Effector memory CD8-positive, alpha-beta T cell (primary cell): ENCODE results near the gene MINDY1.

Source experiments
- ATAC-seq: fragments of 150-1000 bp; cut with Tn5 transposase; replicated peaks from 2 replicates; pipeline ENCODE4 v1.10.0; 2021; ENCODE audit warnings: mild to moderate bottlenecking, moderate library complexity
- DNase-seq, 3 experiments: peaks; one replicate each; pipeline ENCODE4 v3.0.0; 2021
- H3K27ac Mint-ChIP-seq, 2 donors: one replicate each; pipeline ENCODE4 v1.8.0; 2022; ENCODE audit warnings: mild to moderate bottlenecking in 2 of 2, mixed read lengths in 2 of 2, moderate library complexity in 2 of 2
- H3K27me3 Mint-ChIP-seq, 2 donors: one replicate each; pipeline ENCODE4 v1.8.0; 2022; ENCODE audit warnings: mixed read lengths in 2 of 2
- H3K36me3 Mint-ChIP-seq: one replicate; pipeline ENCODE4 v1.8.0; 2022; ENCODE audit warnings: mild to moderate bottlenecking, moderate library complexity, mixed read lengths; ENCODE audit not compliant: insufficient read depth
- H3K4me1 Mint-ChIP-seq, 2 donors: one replicate each; pipeline ENCODE4 v1.8.0; 2022; ENCODE audit warnings: low read depth in 2 of 2, mixed read lengths in 2 of 2
- H3K4me3 Mint-ChIP-seq, 2 donors: one replicate each; pipeline ENCODE4 v1.8.0; 2022; ENCODE audit warnings: mild to moderate bottlenecking in 2 of 2, mixed read lengths in 2 of 2, moderate library complexity in 2 of 2
- H3K9me3 Mint-ChIP-seq, 2 donors: one replicate each; pipeline ENCODE4 v1.8.0; 2022; ENCODE audit warnings: mixed read lengths in 2 of 2
- total RNA-seq, 9 experiments: gene quantifications; one replicate each; lab custom pipeline; 2026; lab: John Stamatoyannopoulos, UW

The MINDY1 gene, protein sequence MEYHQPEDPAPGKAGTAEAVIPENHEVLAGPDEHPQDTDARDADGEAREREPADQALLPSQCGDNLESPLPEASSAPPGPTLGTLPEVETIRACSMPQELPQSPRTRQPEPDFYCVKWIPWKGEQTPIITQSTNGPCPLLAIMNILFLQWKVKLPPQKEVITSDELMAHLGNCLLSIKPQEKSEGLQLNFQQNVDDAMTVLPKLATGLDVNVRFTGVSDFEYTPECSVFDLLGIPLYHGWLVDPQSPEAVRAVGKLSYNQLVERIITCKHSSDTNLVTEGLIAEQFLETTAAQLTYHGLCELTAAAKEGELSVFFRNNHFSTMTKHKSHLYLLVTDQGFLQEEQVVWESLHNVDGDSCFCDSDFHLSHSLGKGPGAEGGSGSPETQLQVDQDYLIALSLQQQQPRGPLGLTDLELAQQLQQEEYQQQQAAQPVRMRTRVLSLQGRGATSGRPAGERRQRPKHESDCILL
- 1.9 to 8.6 (median 5.4) reads per million in 9 experiments for total RNA-seq

GRCh38 chr1:151006327-151007052 lies at the start of gene MINDY1:
Gene MINDY1, minus strand, starts transcription at chr1:151006902. Its CDS starts 4,285 bp downstream, at chr1:151002617.
- Mint-ChIP-seq H3K9me3 (no peaks in the 10 kb centered on the region), H3K27me3 (no peaks in the 10 kb centered on the region), H3K27ac (peak within 1 kb of the TSS; percentile 99), H3K36me3 (peaks cover 26% of the 10 kb centered on the region), H3K4me1 (peaks cover 46 to 50% of the 10 kb centered on the region in 2 donors), H3K4me3 (peak within 1 kb of the TSS; percentile 97 to 100)
- no peak for DNase-seq
- no peak for ATAC-seq

DNA sequence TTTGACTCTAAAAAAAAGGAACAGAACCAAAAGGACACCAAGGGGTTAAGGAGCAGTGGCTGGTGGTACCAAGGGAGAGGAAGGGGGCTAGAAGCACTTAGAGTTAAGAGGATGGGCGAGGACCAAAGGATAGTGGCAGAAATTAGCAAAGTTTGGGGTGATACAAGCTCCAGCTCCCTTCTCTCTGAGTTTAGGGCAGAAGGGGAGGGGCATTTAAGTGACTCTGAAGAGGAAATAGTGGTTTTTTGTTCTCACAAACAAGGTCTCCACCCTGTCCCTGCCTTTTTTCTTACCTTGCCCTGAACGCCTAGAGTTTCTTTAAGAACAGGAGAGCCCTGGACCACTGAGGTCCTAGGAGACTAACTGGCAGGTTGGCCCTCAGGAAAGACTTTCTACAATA lies 49.4 kb upstream of the MINDY1 start:
- Mint-ChIP-seq H3K4me1 (peaks cover 56 to 62% of the 10 kb centered on the region in 2 donors), H3K27ac (peak overlapping the region; percentile 97 to 98), H3K4me3 (peak overlapping the region; percentile 95 to 97), H3K9me3 (no peaks in the 10 kb centered on the region), H3K27me3 (no peaks in the 10 kb centered on the region), H3K36me3 (peaks cover 86% of the 10 kb centered on the region)
- peak; percentile 30 for ATAC-seq
- DNase-seq, result peak; percentile 24 to 35 (median 29)

- Mint-ChIP-seq H3K4me1 (peaks cover 52 to 62% of the 10 kb centered on the region in 2 donors), H3K9me3 (no peaks in the 10 kb centered on the region), H3K36me3 (peaks cover 91% of the 10 kb centered on the region)
Measured at GRCh38 chr1:151055581-151055980, 48.9 kb upstream of the MINDY1 start.

DNA sequence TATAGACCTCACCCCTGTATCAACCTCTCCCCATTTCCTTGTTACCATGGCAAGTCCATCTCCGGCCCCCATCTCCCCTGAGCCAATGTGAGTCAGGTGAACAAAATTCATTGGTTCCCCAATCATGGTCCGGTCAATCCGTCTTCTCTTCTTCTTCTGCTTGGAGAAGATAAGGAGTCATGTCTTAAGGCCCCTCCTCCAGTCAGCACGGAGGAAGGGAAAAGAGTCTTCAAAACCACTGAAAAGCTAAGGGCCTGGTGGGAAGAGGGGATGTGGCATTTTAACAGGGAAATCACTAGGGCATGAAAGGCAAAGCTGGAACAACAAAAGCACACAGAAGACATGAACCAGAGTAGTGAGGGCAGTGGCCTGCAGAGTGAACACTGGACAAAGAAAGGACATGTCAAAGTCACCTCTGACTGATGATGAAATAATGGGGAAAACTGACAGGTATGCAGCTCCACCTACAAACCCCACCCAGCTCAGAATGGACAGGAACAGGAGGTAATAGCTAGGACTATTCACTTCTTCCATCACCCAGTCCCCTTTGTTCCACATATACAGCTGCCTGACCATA lies 48.4 kb upstream of the MINDY1 start:
- no peaks in the 10 kb centered on the region for H3K9me3 Mint-ChIP-seq
- peak overlapping the region; percentile 97 to 98 for H3K27ac Mint-ChIP-seq
- DNase-seq, result no peak
- no peaks in the 10 kb centered on the region for H3K27me3 Mint-ChIP-seq
- H3K4me1 Mint-ChIP-seq, result peaks cover 47 to 60% of the 10 kb centered on the region in 2 donors
- no peak for ATAC-seq
- H3K4me3 Mint-ChIP-seq, result peak overlapping the region; percentile 95 to 97
- H3K36me3 Mint-ChIP-seq, result peaks cover 96% of the 10 kb centered on the region

More at GRCh38 chr1:151055581-151055980, 48.9 kb upstream of the MINDY1 start:
- H3K4me3 Mint-ChIP-seq, result peak overlapping the region; percentile 95 to 97
- H3K27me3 Mint-ChIP-seq, result no peaks in the 10 kb centered on the region
- no peak for ATAC-seq
- peak overlapping the region; percentile 97 to 98 for H3K27ac Mint-ChIP-seq
- no peak for DNase-seq

DNA sequence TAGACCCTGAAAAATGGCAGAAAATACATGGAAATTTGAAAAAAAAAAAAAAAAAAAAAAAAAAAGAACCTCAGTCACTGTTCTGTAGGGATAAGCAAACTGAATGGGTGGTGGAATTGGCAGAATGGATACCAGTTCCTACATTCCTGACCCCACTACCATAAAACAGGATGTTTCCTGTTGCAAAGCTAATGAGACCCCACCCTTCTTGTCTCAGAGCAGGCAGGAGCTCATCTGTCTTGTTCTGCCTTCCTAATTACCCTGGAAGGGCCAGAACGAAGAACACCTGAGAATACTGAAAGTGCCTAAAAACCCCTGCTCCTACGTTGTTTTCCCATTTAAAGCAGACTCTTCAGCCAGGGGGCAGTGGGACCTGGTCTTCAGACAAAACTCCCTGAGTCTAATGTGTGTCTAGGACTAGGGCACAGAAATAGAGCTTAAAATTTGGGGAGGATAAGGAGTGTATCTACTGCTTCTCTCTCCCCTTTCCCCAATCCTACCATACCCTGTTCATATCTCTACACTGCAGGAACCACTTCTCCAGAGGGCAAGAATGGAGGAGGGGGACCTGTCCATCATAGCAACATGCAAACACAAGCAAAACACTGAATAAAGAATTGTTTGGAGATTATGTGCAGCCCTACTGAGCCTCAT lies 44.8 kb upstream of the MINDY1 start:
- Mint-ChIP-seq H3K27ac (peak overlapping the region; percentile 79 to 86), H3K9me3 (no peaks in the 10 kb centered on the region), H3K4me3 (no peak overlapping the region), H3K27me3 (no peaks in the 10 kb centered on the region), H3K4me1 (peaks cover 47 to 66% of the 10 kb centered on the region in 2 donors), H3K36me3 (peaks cover 79% of the 10 kb centered on the region)
- DNase-seq, result no peak
- ATAC-seq, result no peak

- ATAC-seq, result no peak
- Mint-ChIP-seq H3K27ac (peak overlapping the region; percentile 49 to 96), H3K27me3 (no peaks in the 10 kb centered on the region), H3K4me3 (peak overlapping the region; percentile 94 to 96), H3K9me3 (no peaks in the 10 kb centered on the region), H3K4me1 (peaks cover 36 to 54% of the 10 kb centered on the region in 2 donors), H3K36me3 (peaks cover 66% of the 10 kb centered on the region)
- DNase-seq, result no peak
Measured at GRCh38 chr1:151050051-151050688, 43.5 kb upstream of the MINDY1 start.

DNA sequence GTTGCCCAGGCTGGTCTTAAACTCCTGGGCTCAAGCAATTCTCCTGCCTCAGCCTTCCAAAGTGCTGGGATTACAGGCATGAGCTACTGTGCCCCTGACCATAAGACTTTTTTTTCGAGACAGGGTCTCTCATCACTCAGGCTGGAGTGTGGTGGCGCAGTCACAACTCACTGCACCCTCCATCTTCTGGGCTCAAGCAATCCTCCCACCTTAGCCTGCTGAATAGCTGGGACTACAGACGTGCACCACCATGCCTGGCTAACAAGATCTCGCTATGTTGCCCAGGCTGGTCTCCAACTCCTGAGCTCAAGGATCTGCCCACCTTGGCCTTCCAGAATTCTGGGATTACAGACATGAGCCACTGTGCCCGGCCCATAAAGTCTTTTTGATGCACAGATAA lies 42.8 kb upstream of the MINDY1 start:
- Mint-ChIP-seq H3K4me3 (peak overlapping the region; percentile 94 to 96), H3K9me3 (no peaks in the 10 kb centered on the region), H3K4me1 (peaks cover 32 to 47% of the 10 kb centered on the region in 2 donors), H3K36me3 (peaks cover 62% of the 10 kb centered on the region), H3K27ac (peak overlapping the region; percentile 49 to 96), H3K27me3 (no peaks in the 10 kb centered on the region)
- ATAC-seq (no peak), DNase-seq (no peak)

DNA sequence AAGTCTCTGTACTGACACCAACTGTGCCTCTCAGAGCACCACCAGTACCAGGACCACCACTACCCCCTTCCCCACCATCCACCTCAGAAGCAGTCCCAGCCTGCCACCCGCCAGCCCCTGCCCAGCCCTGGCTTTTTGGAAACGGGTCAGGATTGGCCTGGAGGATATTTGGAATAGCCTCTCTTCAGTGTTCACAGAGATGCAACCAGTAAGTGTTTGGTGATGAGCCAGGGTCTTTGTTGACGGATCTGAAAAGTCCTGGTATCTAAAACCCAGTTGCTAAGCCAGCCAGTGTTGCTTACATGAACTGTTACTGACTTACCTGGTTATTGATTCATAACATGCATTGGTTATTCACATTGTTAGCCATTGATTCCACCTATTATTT lies 41.9 kb upstream of the MINDY1 start:
- H3K4me1 Mint-ChIP-seq, result peaks cover 28 to 38% of the 10 kb centered on the region in 2 donors
- H3K27me3 Mint-ChIP-seq, result no peaks in the 10 kb centered on the region

GRCh38 chr1:151047925-151048644 lies 41.4 kb upstream of the MINDY1 start:
- H3K27me3 Mint-ChIP-seq, result no peaks in the 10 kb centered on the region
- peak overlapping the region; percentile 94 to 96 for H3K4me3 Mint-ChIP-seq
- H3K4me1 Mint-ChIP-seq, result peaks cover 30 to 37% of the 10 kb centered on the region in 2 donors
- H3K36me3 Mint-ChIP-seq, result peaks cover 50% of the 10 kb centered on the region
- peak; percentile 44 to 60 (median 48) for DNase-seq
- no peaks in the 10 kb centered on the region for H3K9me3 Mint-ChIP-seq
- H3K27ac Mint-ChIP-seq, result peak overlapping the region; percentile 92 to 96
- peak; percentile 79 for ATAC-seq

More for the DNA sequence above, 41.9 kb upstream of the MINDY1 start:
- ATAC-seq (peak; percentile 11), DNase-seq (no peak)
- Mint-ChIP-seq H3K36me3 (peaks cover 56% of the 10 kb centered on the region), H3K9me3 (no peaks in the 10 kb centered on the region), H3K4me3 (peak overlapping the region; percentile 94 to 96), H3K27ac (peak overlapping the region; percentile 92 to 96)

- no peaks in the 10 kb centered on the region for H3K9me3 Mint-ChIP-seq
- H3K4me1 Mint-ChIP-seq, result peaks cover 33 to 37% of the 10 kb centered on the region in 2 donors
- ATAC-seq, result peak; percentile 60
- DNase-seq, result peak; percentile 33 to 40 (median 37)
- peaks cover 45% of the 10 kb centered on the region for H3K36me3 Mint-ChIP-seq
- H3K27me3 Mint-ChIP-seq, result no peaks in the 10 kb centered on the region
- H3K4me3 Mint-ChIP-seq, result peak within 1 kb of the TSS; percentile 94 to 96
- peak within 1 kb of the TSS; percentile 92 to 96 for H3K27ac Mint-ChIP-seq
Measured at GRCh38 chr1:151047591-151047924, 40.9 kb upstream of the MINDY1 start, which contains the start of gene C1orf56. Gene C1orf56, plus strand, starts transcription at chr1:151047751. Its CDS starts 97 bp downstream, at chr1:151047848.

GRCh38 chr1:151043163-151043562 lies 36.5 kb upstream of the MINDY1 start:
- no peak for DNase-seq
- Mint-ChIP-seq H3K4me3 (no peak overlapping the region), H3K27me3 (no peaks in the 10 kb centered on the region)

GRCh38 chr1:151039521-151039920 lies 32.8 kb upstream of the MINDY1 start:
- Mint-ChIP-seq H3K27me3 (no peaks in the 10 kb centered on the region), H3K4me1 (peaks cover 3 to 9% of the 10 kb centered on the region in 2 donors), H3K36me3 (peaks cover 10% of the 10 kb centered on the region), H3K4me3 (no peak overlapping the region), H3K27ac (peak overlapping the region in 1 of 2 donors; percentile 0), H3K9me3 (no peaks in the 10 kb centered on the region)
- DNase-seq (no peak), ATAC-seq (no peak)

More at GRCh38 chr1:151043163-151043562, 36.5 kb upstream of the MINDY1 start:
- no peak for ATAC-seq
- peaks cover 16 to 23% of the 10 kb centered on the region in 2 donors for H3K4me1 Mint-ChIP-seq
- H3K9me3 Mint-ChIP-seq, result no peaks in the 10 kb centered on the region
- H3K27ac Mint-ChIP-seq, result no peak overlapping the region
- H3K36me3 Mint-ChIP-seq, result peaks cover 9% of the 10 kb centered on the region
